Uterus (tissue), 4 donors: Measurements from ENCODE around the gene CD151. TPM values are rescaled to one million over a fixed set of nuclear protein-coding genes. Genes with fewer than 3 reads are reported as not detected.

ENCODE experiments used
- DNase-seq, 2 donors: peaks; one replicate each; pipeline ENCODE4 v3.0.0-alpha.2; 2019 to 2020
- H3K27ac ChIP-seq, 2 donors: fragments of 200-600 bp; sonication (generic); 1 replicate in 1 of 2; 2 replicates in 1 of 2; pipeline ENCODE4 v1.5.1; 2016 to 2018
- H3K27me3 ChIP-seq, 2 donors: fragments of 200-600 bp; sonication (generic); one replicate each; pipeline ENCODE4 v1.5.1; 2018 to 2019; ENCODE audit warnings: control low read depth in 1 of 2
- H3K36me3 ChIP-seq, 2 donors: fragments of 200-600 bp; sonication (generic); one replicate each; pipeline ENCODE4 v1.5.1; 2019; ENCODE audit warnings: control low read depth in 1 of 2
- H3K4me1 ChIP-seq, 2 donors: fragments of 200-600 bp; sonication (generic); one replicate each; pipeline ENCODE4 v1.5.1; 2018 to 2019; ENCODE audit warnings: control low read depth in 1 of 2
- H3K4me3 ChIP-seq, 2 donors: fragments of 200-600 bp; sonication (generic); 1 replicate in 1 of 2; 2 replicates in 1 of 2; pipeline ENCODE4 v1.5.1; 2018 to 2019; ENCODE audit warnings: mild to moderate bottlenecking in 1 of 2
- H3K9me3 ChIP-seq, 2 donors: fragments of 200-600 bp; sonication (generic); one replicate each; pipeline ENCODE4 v1.5.1; 2019; ENCODE audit warnings: control low read depth in 1 of 2
- CTCF ChIP-seq, 4 experiments: fragments of 200-600 bp in 2 of 4; fragments of 450-650 bp in 2 of 4; sonication (generic) in 2 of 4; IDR thresholded peaks; one replicate each; pipeline ENCODE4 v1.5.1; 2016 to 2019; ENCODE audit warnings: antibody characterized with exemption in 4 of 4, mild to moderate bottlenecking in 2 of 4, moderate library complexity in 1 of 4
- POLR2A ChIP-seq, 2 donors: fragments of 450-650 bp; IDR thresholded peaks; one replicate each; pipeline ENCODE4 v1.6.1; 2016; ENCODE audit warnings: antibody characterized with exemption in 2 of 2, mild to moderate bottlenecking in 1 of 2, moderate library complexity in 1 of 2
- intact Hi-C: fragments of 100-400 bp; cut with DNase I; formaldehyde crosslinking; loops from one replicate; pipeline ENCODE4 v1.15.1; 2023; ENCODE audit warnings: low total_unique reads
- total RNA-seq, 4 donors: library from RNA; depleted of rRNA in 3 of 4; stranded (reverse); fragments of >200 nt in 3 of 4; gene quantifications; one replicate each; pipeline versions ENCODE4 v1.1.0 to v1.2.4, GENCODE V29; 2014 to 2023
- donor health status: DM: yes; HTN: yes; CAD: no.

CD151 gene
- total RNA-seq, 4 donors from 2014 or later: 76.8 to 382 (median 259) TPM

- H3K27ac ChIP-seq: peak overlapping the region in 1 of 2 donors; percentile 0
- no peaks in the 10 kb centered on the region for H3K4me1 ChIP-seq
- intact Hi-C loops: no loop called here
- no peaks in the 10 kb centered on the region for H3K9me3 ChIP-seq
- H3K36me3 ChIP-seq: no peaks in the 10 kb centered on the region
- no peak overlapping the region for H3K4me3 ChIP-seq
- peak; percentile 18 to 56 for DNase-seq
- TF ChIP-seq CTCF (IDR thresholded peaks at IDR 0.05) (no peak), POLR2A (IDR thresholded peaks at IDR 0.05) (no peak)
- no peaks in the 10 kb centered on the region for H3K27me3 ChIP-seq
Measured at GRCh38 chr11:862081-862661, 29.4 kb downstream of the CD151 start.

GRCh38 chr11:862696-863022, 29.9 kb downstream of the CD151 start:
- TF ChIP-seq CTCF (IDR thresholded peaks at IDR 0.05) (no peak), POLR2A (IDR thresholded peaks at IDR 0.05) (no peak)
- Histone ChIP-seq H3K36me3 (no peaks in the 10 kb centered on the region), H3K27ac (peak overlapping the region in 1 of 2 donors; percentile 0), H3K27me3 (no peaks in the 10 kb centered on the region), H3K4me1 (no peaks in the 10 kb centered on the region), H3K9me3 (no peaks in the 10 kb centered on the region), H3K4me3 (no peak overlapping the region)
- DNase-seq: no peak
- intact Hi-C loops: no loop called here

GRCh38 chr11:863023-863909, 30.5 kb downstream of the CD151 start:
- intact Hi-C loops: no loop called here
- no peaks in the 10 kb centered on the region for H3K4me1 ChIP-seq
- no peaks in the 10 kb centered on the region for H3K36me3 ChIP-seq
- no peak for TF ChIP-seq CTCF (IDR thresholded peaks at IDR 0.05)
- no peak for TF ChIP-seq POLR2A (IDR thresholded peaks at IDR 0.05)
- no peaks in the 10 kb centered on the region for H3K9me3 ChIP-seq
- H3K27me3 ChIP-seq: no peaks in the 10 kb centered on the region
- H3K27ac ChIP-seq: no peak overlapping the region
- H3K4me3 ChIP-seq: no peak overlapping the region
- no peak for DNase-seq

- Histone ChIP-seq H3K4me1 (no peaks in the 10 kb centered on the region), H3K27ac (no peak overlapping the region), H3K9me3 (no peaks in the 10 kb centered on the region), H3K27me3 (no peaks in the 10 kb centered on the region), H3K36me3 (no peaks in the 10 kb centered on the region), H3K4me3 (no peak overlapping the region)
- no peak for TF ChIP-seq POLR2A (IDR thresholded peaks at IDR 0.05)
- no peak for TF ChIP-seq CTCF (IDR thresholded peaks at IDR 0.05)
- no peak for DNase-seq
- intact Hi-C loops: no loop called here
Measured at GRCh38 chr11:863910-864827, 31.4 kb downstream of the CD151 start.
